Activated CD8-positive, alpha-beta memory T cell treated with anti-CD3 and anti-CD28 coated beads for 4 hours (primary cell): ENCODE data around the gene OCIAD2.
"Not testable (repeated sequence)": the region's sequence is repeated elsewhere in the genome, so short reads cannot be mapped to it uniquely, and the experiment has no call there.

Experiments
- DNase-seq, 2 donors: peaks; one replicate each; pipeline ENCODE4 v3.0.0-alpha.2; 2020; ENCODE audit warnings: low read depth in 2 of 2

Gene OCIAD2, protein sequence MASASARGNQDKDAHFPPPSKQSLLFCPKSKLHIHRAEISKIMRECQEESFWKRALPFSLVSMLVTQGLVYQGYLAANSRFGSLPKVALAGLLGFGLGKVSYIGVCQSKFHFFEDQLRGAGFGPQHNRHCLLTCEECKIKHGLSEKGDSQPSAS

DNA sequence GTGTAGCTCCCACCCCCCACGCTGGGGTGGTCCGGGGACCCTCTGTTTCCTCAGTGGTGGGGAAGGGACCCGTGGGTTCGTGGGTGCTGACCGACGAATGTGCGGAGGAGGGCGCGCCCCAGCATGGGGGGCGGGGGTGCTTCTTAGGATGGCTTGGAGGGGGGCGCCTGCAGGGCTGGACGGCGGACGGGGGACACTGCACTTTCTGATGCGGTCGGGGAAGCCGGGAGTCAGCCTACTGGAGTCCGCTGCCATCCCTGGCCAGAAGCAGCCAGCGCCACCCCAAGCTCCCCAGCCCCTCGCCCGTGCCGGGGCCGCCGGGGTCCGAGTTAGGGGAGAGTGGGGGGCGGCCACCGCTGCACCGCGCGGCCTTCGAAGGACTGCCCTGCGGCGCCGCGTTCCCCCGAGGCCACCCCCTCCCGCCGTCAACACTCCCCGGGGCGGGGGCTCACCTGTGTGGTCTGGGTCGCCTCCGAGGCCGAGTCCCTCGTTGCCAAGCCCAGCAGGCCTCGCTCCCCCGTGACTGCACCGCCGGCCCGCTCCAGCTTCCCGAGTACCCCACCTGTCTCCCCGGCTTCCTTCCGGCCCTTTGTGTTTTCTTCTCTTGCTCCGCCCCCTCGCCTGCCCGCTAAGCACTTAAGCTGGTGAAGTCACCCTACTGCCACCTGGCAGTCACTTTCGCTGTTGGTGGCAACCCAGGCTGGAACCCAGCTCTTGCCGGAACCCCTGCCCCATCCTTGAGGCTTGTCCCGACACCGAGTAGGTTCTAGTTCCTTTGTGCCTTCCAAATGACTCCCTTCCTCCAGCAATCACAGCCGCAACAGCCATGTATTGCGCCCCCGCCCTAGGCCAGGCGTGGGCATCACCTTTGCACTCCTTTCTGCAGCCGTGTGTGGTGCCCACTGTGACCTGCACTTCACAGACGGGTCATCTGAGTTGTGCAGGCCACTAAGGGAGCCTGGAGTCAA, at the start of gene OCIAD2:
Gene OCIAD2, minus strand, starts transcription at position 569 of the 968 bp plus-strand sequence. CDS start 2,225 bp downstream, outside the sequence.
- DNase-seq, result peak; percentile 54 to 74

DNA sequence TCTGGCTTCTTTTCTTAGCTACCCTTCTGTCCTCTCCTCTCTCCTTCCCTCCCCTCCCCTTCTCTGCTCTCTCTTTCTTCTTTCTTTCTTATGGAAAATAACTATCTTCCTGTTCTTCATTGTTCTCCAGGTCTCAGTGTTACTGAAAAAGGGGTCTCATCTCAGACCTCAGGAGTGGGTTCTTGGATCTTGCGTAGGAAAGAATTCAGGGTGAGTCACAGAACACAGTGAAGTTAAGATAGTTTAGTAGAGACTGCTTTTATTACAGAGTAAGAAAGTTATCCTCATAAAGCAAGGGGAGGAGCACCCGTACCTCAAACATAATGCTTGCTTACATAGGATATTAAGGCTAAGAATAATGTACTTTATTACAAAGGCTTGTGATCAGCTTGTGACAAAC, 47.7 kb upstream of the OCIAD2 start:
- no peak for DNase-seq

DNA sequence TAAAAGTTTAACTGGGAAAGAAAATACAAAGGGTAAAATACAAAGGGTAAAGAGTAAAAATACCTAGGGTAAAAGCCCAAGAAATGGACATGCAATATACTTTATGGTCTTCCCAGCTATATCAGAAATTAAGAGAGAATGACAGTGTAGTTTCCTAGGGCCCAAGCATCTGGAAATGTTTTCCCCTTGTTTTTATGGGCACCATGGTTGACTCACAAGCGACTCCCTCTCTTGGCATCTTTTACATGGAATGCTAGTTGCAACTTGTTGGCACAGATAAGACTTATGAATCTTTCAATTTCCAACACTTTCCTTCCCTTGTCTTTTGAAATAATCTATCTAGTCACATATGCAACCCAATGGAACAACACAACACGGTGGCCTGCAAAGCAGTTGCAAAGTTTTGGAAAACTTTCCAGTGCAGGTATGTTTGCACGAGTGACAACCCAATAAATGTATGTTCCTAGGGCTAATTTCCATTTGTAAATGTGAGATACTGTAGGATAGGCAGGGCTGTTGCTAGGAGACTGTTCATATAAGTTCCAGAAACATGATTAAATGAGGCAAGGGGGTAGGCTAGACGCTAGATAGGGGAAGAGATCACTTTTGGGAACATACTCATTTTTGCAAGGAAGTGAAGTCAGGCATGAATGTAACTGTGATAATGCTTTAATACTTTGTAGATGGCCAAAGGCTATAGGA, 43.1 kb upstream of the OCIAD2 start:
- no peak for DNase-seq

DNA sequence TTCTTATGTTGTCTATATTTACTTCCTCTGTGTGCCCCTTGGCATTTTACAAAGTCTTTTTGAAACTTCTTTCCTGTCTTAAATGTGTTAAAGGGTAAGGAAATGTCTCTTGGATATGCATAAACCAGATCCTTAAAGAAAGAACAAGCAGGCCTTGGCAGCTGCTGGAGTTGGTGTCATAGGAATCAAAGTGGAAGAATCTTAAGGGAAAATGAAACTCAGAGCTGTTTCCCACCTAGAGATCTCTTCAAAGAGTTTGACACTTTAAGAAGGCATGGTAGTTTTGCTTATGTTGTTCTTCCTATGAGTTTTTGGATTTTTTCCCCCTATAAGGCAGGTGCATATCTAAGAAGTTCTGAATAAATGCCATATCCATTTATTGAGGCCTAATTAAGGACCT, 42.5 kb upstream of the OCIAD2 start:
- DNase-seq, result no peak

DNA sequence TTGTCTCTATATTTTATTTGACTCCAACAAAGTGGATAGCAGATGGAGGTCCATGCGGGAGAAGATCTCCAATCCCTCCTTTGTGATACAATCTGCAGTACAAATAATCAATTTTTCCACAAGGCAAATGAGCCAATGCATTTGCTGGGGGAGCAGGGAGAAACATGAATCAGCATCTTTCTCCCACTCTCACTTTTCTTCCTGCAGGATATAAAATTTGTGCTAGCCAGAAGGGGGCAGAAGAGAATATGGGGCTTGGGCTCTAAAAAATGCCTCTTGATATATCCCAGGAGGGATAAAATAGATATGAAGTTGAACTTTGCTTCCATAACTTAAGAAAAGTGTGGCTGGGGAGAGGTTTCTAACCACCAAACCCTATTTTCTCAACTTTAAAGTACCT, 41.2 kb upstream of the OCIAD2 start:
- no peak for DNase-seq

DNA sequence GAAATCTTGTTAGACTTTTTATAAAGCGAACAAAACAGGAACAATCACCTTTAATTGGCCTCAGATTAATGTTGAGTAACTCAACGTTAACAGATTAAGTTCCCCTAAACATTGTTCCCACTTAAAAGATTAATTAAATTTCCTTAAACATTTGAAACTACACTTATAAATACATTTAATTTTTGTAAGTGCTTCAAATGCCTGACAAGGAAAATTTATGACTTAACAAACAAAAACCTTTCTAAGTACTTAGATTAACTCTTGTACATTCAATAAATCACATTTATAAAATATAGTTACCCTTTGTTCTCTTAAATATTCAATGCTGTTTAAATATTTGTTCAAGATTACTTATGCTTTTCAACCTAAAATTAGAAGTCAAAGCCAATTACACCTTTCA, 39.4 kb upstream of the OCIAD2 start:
- no peak for DNase-seq

DNA sequence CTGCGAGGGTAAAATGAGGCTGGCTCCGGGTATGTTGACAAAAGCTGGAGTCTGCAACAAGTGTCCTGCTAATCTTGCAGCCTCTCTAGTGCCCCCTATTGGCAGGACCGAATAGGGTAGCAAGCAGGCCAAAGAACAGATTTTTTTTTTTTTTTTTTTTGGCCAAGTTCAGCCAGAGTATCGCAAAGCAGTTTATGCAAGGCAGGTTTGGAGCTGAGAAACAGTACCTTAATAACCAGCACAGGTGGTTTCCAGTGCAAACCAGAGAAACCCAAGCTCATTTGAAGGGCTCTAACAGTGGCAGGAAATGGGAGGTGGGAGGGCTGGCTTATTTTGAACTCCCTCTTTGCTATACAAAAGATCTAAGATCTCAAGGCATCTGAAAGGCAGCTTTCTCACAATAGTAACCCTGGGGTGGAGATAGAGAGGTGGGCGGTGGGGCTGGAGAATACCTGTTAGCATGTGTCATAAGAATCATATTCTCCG, 38.2 kb upstream of the OCIAD2 start:
- peak in 1 of 2 donors; percentile 1 for DNase-seq

DNA sequence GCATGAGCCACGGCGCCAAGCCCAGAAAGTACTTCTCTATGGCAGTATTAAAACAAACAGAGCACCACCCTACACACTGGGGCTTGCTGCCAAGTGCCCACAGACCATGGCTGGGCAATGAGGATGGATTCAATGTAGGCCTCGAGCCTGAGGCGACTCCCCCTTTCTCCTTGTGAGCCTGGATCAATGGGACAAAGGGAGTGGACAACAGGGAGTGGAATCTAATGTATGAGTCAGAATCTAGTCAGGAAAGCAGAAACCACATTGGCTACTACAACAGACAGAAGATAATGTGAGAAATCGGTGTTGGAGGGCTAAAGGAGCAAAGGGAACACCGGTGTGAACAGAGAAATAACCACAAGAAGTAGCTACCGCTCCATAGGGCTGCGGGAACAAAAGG, 37.7 kb upstream of the OCIAD2 start:
- no peak for DNase-seq

DNA sequence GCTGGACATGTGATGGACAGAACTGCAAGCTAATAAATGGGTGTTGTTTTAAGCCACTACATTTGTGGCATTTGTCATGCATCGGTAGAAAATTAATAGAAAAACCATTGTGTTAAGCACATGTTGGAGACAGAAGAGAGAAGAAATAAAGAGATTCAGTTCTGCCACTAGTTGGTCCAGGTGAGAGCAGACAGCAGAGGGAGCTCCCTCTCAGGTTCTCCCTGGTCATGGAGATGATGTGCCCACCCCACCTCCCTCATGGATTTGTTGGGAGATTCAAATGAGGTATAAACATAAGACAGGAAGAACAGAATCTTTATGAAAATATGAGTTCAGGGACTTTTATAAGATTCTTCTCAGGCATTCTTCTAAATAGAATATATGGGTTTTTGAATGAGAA, 36.8 kb upstream of the OCIAD2 start:
- DNase-seq, result no peak

DNA sequence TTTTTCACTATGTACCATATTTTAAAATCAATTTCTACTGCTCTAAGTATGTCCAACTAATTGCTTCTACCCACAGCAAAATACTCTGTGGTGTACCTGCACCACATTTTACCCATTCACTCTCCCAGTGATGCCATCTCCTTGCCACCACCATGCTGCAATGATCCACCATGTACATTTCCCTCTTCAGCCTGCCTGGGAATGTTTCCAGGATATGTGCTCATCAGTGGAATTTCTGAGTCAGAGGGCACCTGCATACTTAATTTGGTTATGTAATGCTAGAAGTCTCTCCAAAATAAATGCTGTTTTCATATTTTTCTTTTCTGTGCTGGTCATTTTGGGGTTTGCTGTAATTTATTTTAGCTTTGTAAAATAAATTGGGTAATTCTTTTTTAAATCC, 33.2 kb upstream of the OCIAD2 start:
- no peak for DNase-seq

DNA sequence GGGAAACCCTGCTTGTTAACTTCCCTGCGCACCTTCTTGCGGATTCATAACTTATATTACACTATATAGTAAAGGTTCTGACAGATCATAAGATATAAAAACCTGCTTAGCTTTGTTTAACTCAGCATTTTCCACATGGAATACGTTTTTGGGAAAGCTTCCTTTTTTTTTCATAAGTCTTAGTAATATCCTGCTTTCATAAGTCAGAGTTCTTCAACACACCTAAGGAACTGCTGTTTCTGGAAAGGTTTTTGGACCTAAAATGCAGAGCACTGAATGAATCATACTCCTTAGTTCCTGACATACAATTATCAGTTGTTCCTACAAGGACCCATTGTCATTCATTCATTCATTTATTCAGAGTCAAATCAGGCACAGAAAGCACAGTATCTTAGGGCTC, 32.3 kb upstream of the OCIAD2 start:
- DNase-seq, result no peak

DNA sequence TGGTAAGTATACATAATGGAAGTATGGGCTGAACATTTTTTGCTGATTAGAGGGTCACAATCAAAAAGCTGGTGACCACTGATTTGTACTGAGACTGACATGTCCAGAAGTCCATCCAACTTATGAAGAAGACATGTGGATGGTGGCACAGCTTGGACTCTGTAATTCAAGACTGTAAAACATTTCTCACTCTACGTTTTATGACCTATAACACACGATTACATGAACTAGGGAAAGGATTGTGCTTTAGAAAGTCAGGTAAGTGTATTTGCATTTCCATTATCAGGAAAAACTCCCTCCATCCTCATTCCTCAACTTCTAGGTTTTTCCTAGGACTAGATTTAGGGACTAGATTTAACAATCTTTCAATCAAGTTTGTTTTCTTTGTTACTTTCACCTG, 30.5 kb upstream of the OCIAD2 start:
- DNase-seq, result no peak

DNA sequence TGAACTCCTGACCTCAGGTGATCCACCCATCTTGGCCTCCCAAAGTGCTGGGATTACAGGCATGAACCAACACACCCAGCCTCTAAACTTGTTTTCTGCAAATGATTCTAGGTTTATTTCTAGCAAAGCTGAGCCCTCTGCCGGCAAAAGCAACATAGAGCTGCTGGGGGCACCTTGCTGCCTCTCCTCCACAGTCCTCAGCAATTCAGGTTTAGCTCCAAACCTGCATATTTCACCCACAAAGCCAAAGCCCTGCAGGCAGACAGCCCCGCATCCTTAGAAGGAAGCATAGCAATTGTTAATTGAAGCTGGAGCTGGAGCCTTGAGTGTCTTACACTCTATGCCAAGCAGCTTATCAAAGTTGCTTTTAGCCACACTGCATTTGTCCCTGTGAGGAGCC, 24.9 kb upstream of the OCIAD2 start:
- no peak for DNase-seq

DNA sequence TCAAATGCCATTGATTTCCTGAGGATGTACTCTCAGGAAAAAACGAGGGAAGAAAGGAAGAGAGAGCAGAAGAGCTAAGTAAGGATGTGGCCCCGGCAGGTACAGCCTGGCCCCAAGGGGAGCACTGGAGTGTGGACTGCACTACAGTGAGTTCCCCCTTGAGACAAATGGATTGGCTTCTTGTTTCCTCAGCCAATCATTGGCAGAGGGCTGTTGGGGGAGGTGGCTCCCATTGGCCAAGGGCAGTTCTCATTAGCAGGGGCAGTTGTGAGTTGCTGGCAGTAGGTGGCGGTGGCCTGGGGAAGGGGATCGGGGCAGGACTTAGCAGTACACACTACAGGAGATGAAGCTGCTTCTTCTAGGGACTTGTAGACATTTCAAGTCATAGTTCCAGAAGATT, 24.1 kb upstream of the OCIAD2 start:
- DNase-seq, result no peak

DNA sequence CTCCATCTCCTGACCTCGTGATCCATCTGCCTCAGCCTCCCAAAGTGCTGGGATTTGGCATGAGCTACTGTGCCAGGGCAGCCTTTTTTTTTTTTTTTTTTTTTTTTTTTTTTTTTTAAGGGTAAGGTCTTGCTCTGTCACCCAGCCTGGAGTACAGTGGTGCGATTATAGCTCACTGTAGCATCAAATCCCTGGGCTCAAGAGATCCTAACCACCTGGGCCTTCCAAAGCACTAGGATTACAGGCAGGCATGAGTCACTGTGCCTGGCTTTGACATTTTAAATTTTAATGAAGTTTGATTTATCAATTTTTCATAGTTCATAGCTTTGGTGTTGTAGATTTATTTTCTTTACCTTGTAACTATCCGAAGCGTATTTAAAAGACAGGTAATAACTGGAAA, 17.8 kb upstream of the OCIAD2 start:
- DNase-seq, result no peak

DNA sequence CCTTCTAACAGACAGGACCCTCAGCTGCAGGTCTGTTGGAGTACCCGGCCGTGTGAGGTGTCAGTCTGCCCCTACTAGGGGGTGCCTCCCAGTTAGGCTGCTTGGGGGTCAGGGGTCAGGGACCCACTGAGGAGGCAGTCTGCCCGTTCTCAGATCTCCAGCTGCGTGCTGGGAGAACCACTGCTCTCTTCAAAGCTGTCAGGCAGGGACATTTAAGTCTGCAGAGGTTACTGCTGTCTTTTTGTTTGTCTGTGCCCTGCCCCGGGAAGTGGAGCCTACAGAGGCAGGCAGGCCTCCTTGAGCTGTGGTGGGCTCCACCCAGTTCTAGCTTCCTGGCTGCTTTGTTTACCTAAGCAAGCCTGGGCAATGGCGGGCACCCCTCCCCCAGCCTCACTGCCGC, 16.5 kb upstream of the OCIAD2 start:
- DNase-seq, result not testable (repeated sequence)

DNA sequence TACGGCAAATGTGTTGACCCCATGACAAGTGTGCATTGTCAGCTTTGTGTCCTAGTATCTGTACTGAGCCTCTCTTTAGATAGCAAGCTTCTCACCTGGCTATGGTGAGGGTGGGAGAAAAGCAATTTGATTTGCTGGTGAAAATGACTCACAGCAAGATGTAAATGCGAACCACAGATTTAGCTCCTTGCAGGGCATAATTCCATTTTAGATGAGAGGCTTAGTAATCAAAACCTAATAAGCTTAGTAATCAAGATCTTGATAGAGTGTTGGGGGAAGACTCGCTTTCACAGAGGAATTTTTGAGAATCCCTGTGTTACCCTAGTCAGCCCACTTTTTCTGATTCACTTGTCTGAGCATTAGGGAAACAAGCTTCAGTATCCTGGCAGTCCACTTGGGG, 7.7 kb upstream of the OCIAD2 start:
- DNase-seq, result no peak

DNA sequence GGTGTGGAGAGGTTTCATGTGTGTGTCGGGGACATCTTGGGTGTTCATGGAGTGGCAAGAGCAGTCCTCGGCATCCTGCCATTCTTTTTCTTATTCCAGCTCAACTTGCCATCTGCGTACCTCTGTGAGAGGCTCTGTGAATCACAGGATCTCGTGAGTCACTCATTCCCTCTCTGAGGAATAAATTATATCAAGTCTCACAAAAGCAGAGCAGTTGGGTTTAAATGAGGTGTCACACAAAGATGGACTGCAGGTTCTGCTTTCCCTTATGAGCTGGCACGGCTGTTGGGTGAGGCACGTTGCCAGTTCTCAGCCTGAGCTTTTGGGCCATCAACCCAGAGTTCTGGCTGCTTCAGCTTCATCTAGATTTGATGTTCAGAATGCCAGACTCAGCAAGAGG, 6.8 kb upstream of the OCIAD2 start:
- DNase-seq, result no peak

DNA sequence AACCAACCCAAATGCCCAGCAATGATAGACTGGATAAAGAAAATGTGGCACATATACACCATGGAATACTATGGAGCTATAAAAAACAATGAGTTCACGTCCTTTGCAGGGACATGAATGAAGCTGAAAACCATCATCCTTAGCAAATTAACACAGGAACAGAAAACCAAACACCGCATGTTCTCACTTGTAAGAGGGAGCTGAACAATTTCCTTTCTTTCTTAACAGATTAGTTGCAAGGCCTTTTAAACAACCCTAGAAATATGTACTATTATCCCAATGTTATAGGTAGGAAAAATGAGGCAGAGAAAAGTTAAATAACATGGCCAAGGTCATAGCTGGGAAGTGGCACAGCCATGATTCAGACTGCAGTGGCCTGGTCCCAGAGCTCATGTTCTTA, 5.8 kb upstream of the OCIAD2 start:
- DNase-seq, result no peak

DNA sequence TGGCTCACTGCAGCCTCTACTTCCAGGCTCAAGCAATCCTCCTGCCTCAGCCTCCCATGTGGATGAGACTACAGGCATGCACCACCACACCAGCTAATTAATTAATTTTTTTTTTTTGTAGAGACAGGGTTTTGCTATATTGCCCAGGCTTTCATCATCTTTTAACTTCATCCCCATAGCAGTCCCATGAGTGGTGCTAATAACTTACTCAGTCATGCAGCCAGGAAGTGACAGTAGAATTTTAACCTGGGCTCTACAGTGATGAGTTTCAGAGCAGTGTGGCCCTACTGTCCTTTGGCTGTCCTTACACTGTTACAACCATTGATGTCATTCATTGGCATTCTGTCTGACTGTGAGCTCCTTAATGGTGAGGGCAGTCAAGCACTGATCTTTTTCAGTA, 3.9 kb upstream of the OCIAD2 start:
- no peak for DNase-seq

DNA sequence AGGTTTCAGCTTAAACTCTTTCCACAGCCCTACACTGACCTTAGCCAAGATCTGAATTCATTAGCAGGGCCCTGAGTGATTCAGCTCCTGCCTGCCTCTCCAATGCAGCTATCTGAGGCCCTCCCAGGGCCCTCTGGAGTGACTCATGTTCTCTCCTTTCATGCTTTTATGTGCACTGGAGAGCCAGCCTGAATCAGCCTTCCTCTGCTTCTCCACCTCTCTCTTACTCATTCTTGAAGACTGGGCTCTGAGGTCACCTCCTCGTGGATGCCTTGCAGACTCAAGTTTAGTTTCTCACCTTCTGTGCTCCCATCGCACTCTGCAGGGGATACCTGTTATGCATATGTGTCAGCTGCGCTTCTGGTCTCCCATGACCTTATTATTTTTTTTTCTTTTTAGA, 3.1 kb upstream of the OCIAD2 start:
- DNase-seq, result no peak

DNA sequence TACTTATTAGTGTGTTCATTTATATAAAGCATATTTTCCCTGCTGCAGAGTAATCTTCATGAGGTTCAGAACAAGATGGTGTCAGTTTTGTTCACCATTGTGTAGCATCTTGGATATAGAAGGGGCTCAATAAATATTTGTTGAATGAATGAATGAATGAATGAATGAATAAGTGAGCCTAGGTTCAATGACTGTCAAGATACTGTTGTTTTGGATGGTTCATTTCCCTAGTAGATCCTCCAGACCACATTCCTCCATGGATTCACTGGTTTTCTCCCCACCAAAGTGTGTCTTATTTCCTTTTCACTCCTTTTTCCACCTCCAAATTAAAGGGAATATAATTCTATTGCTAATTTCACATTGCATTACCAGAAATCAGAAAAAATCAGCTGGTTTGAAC, 2.1 kb upstream of the OCIAD2 start:
- no peak for DNase-seq
